Omental fat pad (tissue), 4 donors: ENCODE measurements around the gene ACTL9. TPM values are rescaled to one million over a fixed set of nuclear protein-coding genes. Genes with fewer than 3 reads are reported as not detected.

ENCODE experiments used
- ATAC-seq: fragments of 150-250 bp; one replicate; pipeline ENCODE4 v1.9.1; 2016; ENCODE audit warnings: mild to moderate bottlenecking, moderate library complexity; ENCODE audit not compliant: low FRiP score
- DNase-seq: peaks from one replicate; pipeline ENCODE4 v3.0.0-alpha.2; 2019; ENCODE audit warnings: low spot score
- CTCF ChIP-seq, 3 donors: fragments of 450-650 bp; IDR thresholded peaks; one replicate each; pipeline ENCODE4 v1.5.1; 2016 to 2017; ENCODE audit warnings: antibody characterized with exemption in 3 of 3, mild to moderate bottlenecking in 3 of 3, moderate library complexity in 2 of 3
- total RNA-seq, 4 donors: library from RNA; depleted of rRNA; stranded (reverse); fragments of >200 nt; gene quantifications; one replicate each; pipeline ENCODE4 v1.1.0, GENCODE V29; 2016

The ACTL9 gene
- total RNA-seq, 4 donors from 2014 or later, result not detected

- DNase-seq (no peak), ATAC-seq (no peak)
- TF ChIP-seq CTCF (IDR thresholded peaks at IDR 0.05), result no peak
Observed at GRCh38 chr19:8662263-8662662, 36.3 kb downstream of the ACTL9 start.

GRCh38 chr19:8659905-8660304 is 38.7 kb downstream of the ACTL9 start:
- DNase-seq (no peak), ATAC-seq (no peak)
- TF ChIP-seq CTCF (IDR thresholded peaks at IDR 0.05), result no peak

GRCh38 chr19:8657869-8658268 is 40.7 kb downstream of the ACTL9 start:
- ATAC-seq, result no peak
- no peak for TF ChIP-seq CTCF (IDR thresholded peaks at IDR 0.05)
- DNase-seq, result no peak

GRCh38 chr19:8655340-8655709 is 43.3 kb downstream of the ACTL9 start:
- ATAC-seq (no peak), DNase-seq (no peak)
- TF ChIP-seq CTCF (IDR thresholded peaks at IDR 0.05), result no peak

GRCh38 chr19:8654591-8655339 is 43.8 kb downstream of the ACTL9 start:
- peak; percentile 77 for ATAC-seq
- no peak for DNase-seq
- peak in 1 of 3 donors; percentile 21 for TF ChIP-seq CTCF (IDR thresholded peaks at IDR 0.05)

- ATAC-seq (no peak), DNase-seq (no peak)
- no peak for TF ChIP-seq CTCF (IDR thresholded peaks at IDR 0.05)
Observed at GRCh38 chr19:8648240-8648639, 50.4 kb downstream of the ACTL9 start.

Other genes starting within 250 kb of the ACTL9 start
- gene PRAM1, start 196.2 kb downstream of the ACTL9 start, total RNA-seq, result 1 to 10 TPM in 3 of 4 donors, under 1 TPM in 1; 0.56 to 4.6 (median 1.9) TPM
- gene ZNF414, start 184.6 kb downstream of the ACTL9 start, total RNA-seq, result 1 to 10 TPM; 4.6 to 7.8 (median 7.4) TPM
- 10 to 100 TPM; 13.9 to 86.7 (median 39.9) TPM for gene MYO1F, start 121.4 kb downstream of the ACTL9 start, total RNA-seq
- gene ADAMTS10, start 88.1 kb downstream of the ACTL9 start, total RNA-seq, result 10 to 100 TPM; 16.7 to 46.7 (median 22.5) TPM
- not detected for gene NFILZ, start 68.2 kb downstream of the ACTL9 start, total RNA-seq
- not detected for gene OR2Z1, start 22.8 kb upstream of the ACTL9 start, total RNA-seq
- gene ZNF558, start 133.5 kb upstream of the ACTL9 start, total RNA-seq, result 10 to 100 TPM; 16.1 to 34.8 (median 23.4) TPM
- not detected for gene MBD3L1, start 133.6 kb upstream of the ACTL9 start, total RNA-seq